ENCODE data around the gene PUS10.
"Not testable (repeated sequence)": the region's sequence is repeated elsewhere in the genome, so short reads cannot be mapped to it uniquely, and the experiment has no call there.

The PUS10 gene

DNA sequence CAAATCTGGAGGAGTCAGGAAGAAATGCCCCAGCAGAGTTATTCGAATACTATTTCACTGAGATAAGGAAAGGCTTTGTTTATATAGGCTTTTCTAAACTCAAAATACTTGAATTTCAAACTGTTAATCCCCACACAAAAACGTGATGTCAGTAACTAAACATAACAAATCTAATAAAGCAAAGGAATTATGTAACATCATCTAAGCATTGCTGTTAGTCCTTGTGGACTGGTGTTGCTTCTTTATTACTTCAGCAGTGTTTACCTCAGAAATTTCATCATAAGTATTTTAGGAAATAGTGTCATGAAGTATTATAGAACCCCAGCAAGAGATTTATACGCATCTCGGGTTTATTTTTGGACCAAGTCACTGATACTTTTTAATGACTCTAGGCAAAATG lies 27.9 kb upstream of the PUS10 start:
- POLR2A ChIA-PET (ENCODE audit: low non-redundant PET), result no interaction called here
- DNase-seq (ENCODE audit: low spot score), result no peak
- H3K27ac ChIP-seq, result no peak overlapping the region
- TF ChIP-seq, protein P1, sequence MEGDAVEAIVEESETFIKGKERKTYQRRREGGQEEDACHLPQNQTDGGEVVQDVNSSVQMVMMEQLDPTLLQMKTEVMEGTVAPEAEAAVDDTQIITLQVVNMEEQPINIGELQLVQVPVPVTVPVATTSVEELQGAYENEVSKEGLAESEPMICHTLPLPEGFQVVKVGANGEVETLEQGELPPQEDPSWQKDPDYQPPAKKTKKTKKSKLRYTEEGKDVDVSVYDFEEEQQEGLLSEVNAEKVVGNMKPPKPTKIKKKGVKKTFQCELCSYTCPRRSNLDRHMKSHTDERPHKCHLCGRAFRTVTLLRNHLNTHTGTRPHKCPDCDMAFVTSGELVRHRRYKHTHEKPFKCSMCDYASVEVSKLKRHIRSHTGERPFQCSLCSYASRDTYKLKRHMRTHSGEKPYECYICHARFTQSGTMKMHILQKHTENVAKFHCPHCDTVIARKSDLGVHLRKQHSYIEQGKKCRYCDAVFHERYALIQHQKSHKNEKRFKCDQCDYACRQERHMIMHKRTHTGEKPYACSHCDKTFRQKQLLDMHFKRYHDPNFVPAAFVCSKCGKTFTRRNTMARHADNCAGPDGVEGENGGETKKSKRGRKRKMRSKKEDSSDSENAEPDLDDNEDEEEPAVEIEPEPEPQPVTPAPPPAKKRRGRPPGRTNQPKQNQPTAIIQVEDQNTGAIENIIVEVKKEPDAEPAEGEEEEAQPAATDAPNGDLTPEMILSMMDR (conservative IDR thresholded peaks at IDR 0.05; ENCODE audit: low read depth), result no peak
- CTCF ChIA-PET, result no interaction called here

- H3K27ac ChIP-seq, result no peak overlapping the region
- DNase-seq (ENCODE audit: low spot score), result no peak
- POLR2A ChIA-PET (ENCODE audit: low non-redundant PET), result no interaction called here
- TF ChIP-seq, protein P1 (conservative IDR thresholded peaks at IDR 0.05; ENCODE audit: low read depth), result no peak
- CTCF ChIA-PET, result no interaction called here
These were observed 27.2 kb upstream of the PUS10 start for GRCh38 chr2:61045226-61045625.

DNA sequence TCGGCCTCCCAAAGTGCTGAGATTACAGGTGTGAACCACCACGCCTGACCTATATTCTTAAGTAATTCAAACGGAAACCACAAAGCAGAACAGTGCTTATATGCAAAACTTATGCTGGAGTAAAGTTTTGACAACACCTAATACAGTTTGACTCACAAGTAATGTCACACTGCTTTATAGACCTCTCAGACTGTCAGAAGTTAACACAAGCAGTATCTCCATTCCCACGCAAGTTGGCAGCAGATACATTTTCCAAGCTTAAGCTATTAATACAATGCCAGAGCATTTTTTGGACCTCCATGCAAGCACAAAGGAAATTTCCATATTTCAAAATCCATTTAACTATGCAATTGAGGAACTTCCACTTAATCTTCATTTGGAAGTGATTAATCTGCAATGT lies 26.6 kb upstream of the PUS10 start:
- no peak overlapping the region for H3K27ac ChIP-seq
- DNase-seq (ENCODE audit: low spot score), result no peak
- ChIA-PET POLR2A (ENCODE audit: low non-redundant PET) (no interaction called here), CTCF (no interaction called here)
- TF ChIP-seq, protein P1 (conservative IDR thresholded peaks at IDR 0.05; ENCODE audit: low read depth), result no peak

DNA sequence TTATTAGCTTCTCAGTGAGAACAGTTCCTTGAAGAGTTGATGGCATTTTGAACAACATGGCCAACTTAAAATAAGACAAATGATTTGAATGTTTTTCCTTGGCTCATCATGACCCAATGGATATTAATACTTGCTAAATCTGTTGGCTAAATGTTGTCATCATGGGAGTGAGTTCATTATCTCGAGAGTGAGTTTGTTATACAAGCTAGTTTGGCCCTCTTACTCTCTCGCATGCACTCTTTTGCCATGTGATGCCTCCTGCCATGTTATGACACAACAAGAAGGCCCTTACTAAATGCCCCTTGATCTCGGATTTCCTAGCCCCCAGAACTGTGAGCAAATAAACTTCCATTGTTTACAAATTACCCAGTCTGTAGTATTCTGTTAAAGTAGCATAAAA lies 24.8 kb upstream of the PUS10 start:
- POLR2A ChIA-PET (ENCODE audit: low non-redundant PET), result no interaction called here
- CTCF ChIA-PET, result no interaction called here
- no peak for DNase-seq (ENCODE audit: low spot score)
- TF ChIP-seq, protein P1 (conservative IDR thresholded peaks at IDR 0.05; ENCODE audit: low read depth), result no peak
- H3K27ac ChIP-seq, result no peak overlapping the region

DNA sequence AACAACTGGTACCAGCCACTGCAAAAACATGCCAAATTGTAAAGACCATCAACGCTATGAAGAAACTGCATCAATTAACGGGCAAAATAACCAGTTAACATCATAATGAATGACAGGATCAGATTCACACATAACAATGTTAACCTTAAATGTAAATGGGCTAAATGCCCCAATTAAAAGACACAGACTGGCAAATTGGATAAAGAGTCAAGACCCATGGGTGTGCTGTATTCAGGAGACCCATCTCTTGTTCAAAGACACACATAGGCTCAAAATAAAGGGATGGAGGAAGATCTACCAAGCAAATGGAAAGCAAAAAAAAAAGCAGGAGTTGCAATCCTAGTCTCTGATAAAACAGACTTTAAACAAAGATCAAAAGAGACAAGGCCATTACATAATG lies 18.6 kb upstream of the PUS10 start:
- DNase-seq (ENCODE audit: low spot score); POLR2A ChIA-PET (ENCODE audit: low non-redundant PET); H3K27ac ChIP-seq: not testable (repeated sequence)
- CTCF ChIA-PET, result interaction anchor here (0.7 kb wide), 1 partner anchor 1977 kb away, joined by 3 read pairs; no protein-coding TSS in a partner anchor

DNA sequence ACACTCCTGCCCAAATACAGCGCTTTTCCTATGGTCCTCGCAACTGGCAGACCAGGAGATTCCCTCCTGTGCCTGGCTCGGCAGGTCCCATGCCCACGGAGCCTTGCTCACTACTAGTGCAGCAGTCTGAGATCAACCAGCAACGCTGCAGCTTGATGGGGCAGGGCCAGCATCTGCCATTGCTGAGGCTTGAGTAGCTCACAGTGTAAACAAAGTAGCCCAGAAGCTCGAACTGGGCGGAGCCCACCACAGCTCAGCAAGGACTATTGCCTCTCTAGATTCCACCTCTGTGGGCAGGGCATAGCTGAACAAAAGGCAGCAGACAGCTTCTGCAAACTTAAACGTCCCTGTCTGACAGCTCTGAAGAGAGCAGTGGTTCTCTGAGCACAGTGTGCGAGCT lies 16.5 kb upstream of the PUS10 start:
- CTCF ChIA-PET, result interaction anchor here (0.6 kb wide), 1 partner anchor 33 kb away, joined by 3 read pairs; no protein-coding TSS in a partner anchor
- POLR2A ChIA-PET (ENCODE audit: low non-redundant PET); DNase-seq (ENCODE audit: low spot score); H3K27ac ChIP-seq: not testable (repeated sequence)

DNA sequence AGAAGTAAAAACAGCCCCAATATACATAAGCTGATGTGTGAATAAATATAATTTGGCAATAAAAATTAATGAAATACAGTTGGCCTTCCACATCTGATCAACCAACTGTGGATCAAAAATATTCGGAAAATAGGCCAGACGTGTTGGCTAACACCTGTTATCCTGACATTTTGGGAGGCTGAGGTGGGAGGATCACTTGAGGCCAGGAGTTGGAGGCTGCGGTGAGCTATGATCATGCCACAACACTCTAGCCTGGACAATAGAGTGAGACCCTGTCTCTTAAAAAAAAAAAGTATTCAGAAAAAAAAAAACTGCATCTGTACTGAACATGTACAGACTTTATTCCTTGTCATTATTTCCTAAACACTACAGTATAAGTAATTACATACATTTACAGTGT lies 11.5 kb upstream of the PUS10 start:
- no peak overlapping the region for H3K27ac ChIP-seq
- no peak for DNase-seq (ENCODE audit: low spot score)
- ChIA-PET POLR2A (ENCODE audit: low non-redundant PET) (no interaction called here), CTCF (interaction anchor here (0.7 kb wide), 2 partner anchors 171 to 195 kb away, joined by 3 read pairs; no protein-coding TSS in a partner anchor)
- TF ChIP-seq, protein P1 (conservative IDR thresholded peaks at IDR 0.05; ENCODE audit: low read depth), result no peak

GRCh38 chr2:61023670-61024069 lies 5.6 kb upstream of the PUS10 start:
- no peak for DNase-seq (ENCODE audit: low spot score)
- CTCF ChIA-PET, result no interaction called here
- POLR2A ChIA-PET (ENCODE audit: low non-redundant PET), result no interaction called here
- TF ChIP-seq, protein P1 (conservative IDR thresholded peaks at IDR 0.05; ENCODE audit: low read depth), result no peak
- H3K27ac ChIP-seq, result no peak overlapping the region
